CD4-positive, alpha-beta T cell treated with Interleukin-15 for 4 hours (primary cell): ENCODE measurements around the gene KRTAP9-6.
"Not testable (repeated sequence)": the region's sequence is repeated elsewhere in the genome, so short reads cannot be mapped to it uniquely, and the experiment has no call there.

Experiments used
- DNase-seq: peaks from one replicate; pipeline ENCODE4 v3.0.0-alpha.2; 2020; ENCODE audit warnings: low spot score

Gene KRTAP9-6

GRCh38 chr17:41271858-41272257, 6.7 kb downstream of the KRTAP9-6 start:
- DNase-seq, result no peak

- DNase-seq, result not testable (repeated sequence)
Observed at GRCh38 chr17:41275648-41276190, 10.5 kb downstream of the KRTAP9-6 start, which contains the start of gene KRTAP9-7. TSS of gene KRTAP9-7 (plus strand) at chr17:41275698. CDS start at chr17:41275698, 0 bp downstream.

- DNase-seq, result no peak
Observed at GRCh38 chr17:41278176-41278955, 13.2 kb downstream of the KRTAP9-6 start.

- no peak for DNase-seq
Observed at GRCh38 chr17:41284043-41284442, 18.9 kb downstream of the KRTAP9-6 start.

GRCh38 chr17:41284546-41284945, 19.4 kb downstream of the KRTAP9-6 start:
- DNase-seq, result no peak

GRCh38 chr17:41287050-41287449, 21.9 kb downstream of the KRTAP9-6 start:
- DNase-seq, result no peak

- DNase-seq, result no peak
Observed at GRCh38 chr17:41294016-41294415, 28.8 kb downstream of the KRTAP9-6 start.

- DNase-seq, result no peak
Observed at GRCh38 chr17:41296846-41297245, 31.7 kb downstream of the KRTAP9-6 start.

- DNase-seq, result no peak
Observed at GRCh38 chr17:41298458-41299135, 33.4 kb downstream of the KRTAP9-6 start.

- no peak for DNase-seq
Observed at GRCh38 chr17:41301204-41301790, 36.1 kb downstream of the KRTAP9-6 start.

GRCh38 chr17:41301916-41302901, 37.0 kb downstream of the KRTAP9-6 start, which contains the start of gene KRTAP29-1:
TSS of gene KRTAP29-1 (minus strand) at chr17:41302851. CDS start at chr17:41302851, 0 bp downstream.
- no peak for DNase-seq

- DNase-seq, result no peak
Observed at GRCh38 chr17:41302981-41303380, 37.8 kb downstream of the KRTAP9-6 start.

GRCh38 chr17:41304091-41304490, 38.9 kb downstream of the KRTAP9-6 start:
- no peak for DNase-seq

- DNase-seq, result no peak
Observed at GRCh38 chr17:41307647-41308046, 42.5 kb downstream of the KRTAP9-6 start.

GRCh38 chr17:41308251-41308917, 43.2 kb downstream of the KRTAP9-6 start:
- DNase-seq, result peak; percentile 88

GRCh38 chr17:41308918-41309359, 43.8 kb downstream of the KRTAP9-6 start, which contains the start of gene KRTAP16-1:
TSS of gene KRTAP16-1 (minus strand) at chr17:41309309. CDS start at chr17:41309253, 56 bp downstream.
- peak; percentile 71 for DNase-seq

GRCh38 chr17:41311111-41311510, 45.9 kb downstream of the KRTAP9-6 start:
- no peak for DNase-seq

- no peak for DNase-seq
Observed at GRCh38 chr17:41315204-41315794, 50.1 kb downstream of the KRTAP9-6 start, which contains the start of gene KRTAP17-1. TSS of gene KRTAP17-1 (minus strand) at chr17:41315710. CDS start at chr17:41315650, 60 bp downstream.
